Chondrocyte (in vitro differentiated cells): Measurements from ENCODE around the gene GALNT13. TPM values are rescaled to one million over a fixed set of nuclear protein-coding genes. Genes with fewer than 3 reads are reported as not detected.

Experiments used
- DNase-seq: peaks from one replicate; pipeline ENCODE4 v3.0.0; 2021; ENCODE audit warnings: mixed read lengths, low spot score
- H3K27ac Mint-ChIP-seq: one replicate; pipeline ENCODE4 v1.8.0; 2021; ENCODE audit warnings: mild to moderate bottlenecking, moderate library complexity, mixed read lengths; ENCODE audit not compliant: unreplicated experiment
- H3K27me3 Mint-ChIP-seq: 2 replicates; pipeline ENCODE4 v1.8.0; 2021; ENCODE audit warnings: low read depth, mixed read lengths
- H3K36me3 Mint-ChIP-seq: 2 replicates; pipeline ENCODE4 v1.8.0; 2021; ENCODE audit warnings: low read depth, mixed read lengths
- H3K4me1 Mint-ChIP-seq: 2 replicates; pipeline ENCODE4 v1.8.0; 2021; ENCODE audit warnings: low read depth, mild to moderate bottlenecking, mixed read lengths
- H3K4me3 Mint-ChIP-seq: one replicate; pipeline ENCODE4 v1.8.0; 2021; ENCODE audit warnings: mild to moderate bottlenecking, moderate library complexity, mixed read lengths; ENCODE audit not compliant: unreplicated experiment
- H3K9me3 Mint-ChIP-seq: 2 replicates; pipeline ENCODE4 v1.8.0; 2021; ENCODE audit warnings: low read depth, mixed read lengths
- total RNA-seq: library from RNA; stranded (reverse); gene quantifications from 3 replicates; pipeline ENCODE4 v1.2.1, GENCODE V29; 2021
- TF ChIP-seq, protein P1 (sequence below): fragments of 200-600 bp; sonication (generic); IDR thresholded peaks from 2 replicates; pipeline ENCODE4 v1.5.0; 2021; ENCODE audit warnings: antibody characterized with exemption, mild to moderate bottlenecking, moderate library complexity

GALNT13 gene
- total RNA-seq, 1 donor from 2014 or later, result not detected

GRCh38 chr2:154195644-154196195 is 324.0 kb downstream of the GALNT13 start:
- no peaks in the 10 kb centered on the region for H3K27me3 Mint-ChIP-seq
- no peak for DNase-seq
- H3K9me3 Mint-ChIP-seq, result no peaks in the 10 kb centered on the region
- no peaks in the 10 kb centered on the region for H3K36me3 Mint-ChIP-seq
- TF ChIP-seq, protein P1, sequence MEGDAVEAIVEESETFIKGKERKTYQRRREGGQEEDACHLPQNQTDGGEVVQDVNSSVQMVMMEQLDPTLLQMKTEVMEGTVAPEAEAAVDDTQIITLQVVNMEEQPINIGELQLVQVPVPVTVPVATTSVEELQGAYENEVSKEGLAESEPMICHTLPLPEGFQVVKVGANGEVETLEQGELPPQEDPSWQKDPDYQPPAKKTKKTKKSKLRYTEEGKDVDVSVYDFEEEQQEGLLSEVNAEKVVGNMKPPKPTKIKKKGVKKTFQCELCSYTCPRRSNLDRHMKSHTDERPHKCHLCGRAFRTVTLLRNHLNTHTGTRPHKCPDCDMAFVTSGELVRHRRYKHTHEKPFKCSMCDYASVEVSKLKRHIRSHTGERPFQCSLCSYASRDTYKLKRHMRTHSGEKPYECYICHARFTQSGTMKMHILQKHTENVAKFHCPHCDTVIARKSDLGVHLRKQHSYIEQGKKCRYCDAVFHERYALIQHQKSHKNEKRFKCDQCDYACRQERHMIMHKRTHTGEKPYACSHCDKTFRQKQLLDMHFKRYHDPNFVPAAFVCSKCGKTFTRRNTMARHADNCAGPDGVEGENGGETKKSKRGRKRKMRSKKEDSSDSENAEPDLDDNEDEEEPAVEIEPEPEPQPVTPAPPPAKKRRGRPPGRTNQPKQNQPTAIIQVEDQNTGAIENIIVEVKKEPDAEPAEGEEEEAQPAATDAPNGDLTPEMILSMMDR, result no peak
- H3K27ac Mint-ChIP-seq, result no peak overlapping the region
- H3K4me1 Mint-ChIP-seq, result no peaks in the 10 kb centered on the region
- no peak overlapping the region for H3K4me3 Mint-ChIP-seq

- H3K27me3 Mint-ChIP-seq, result no peaks in the 10 kb centered on the region
- H3K9me3 Mint-ChIP-seq, result no peaks in the 10 kb centered on the region
- TF ChIP-seq, protein P1, result no peak
- no peaks in the 10 kb centered on the region for H3K36me3 Mint-ChIP-seq
- no peak overlapping the region for H3K4me3 Mint-ChIP-seq
- H3K4me1 Mint-ChIP-seq, result no peaks in the 10 kb centered on the region
- H3K27ac Mint-ChIP-seq, result no peak overlapping the region
- DNase-seq, result no peak
These were observed 327.1 kb downstream of the GALNT13 start for GRCh38 chr2:154198866-154199265.

DNA sequence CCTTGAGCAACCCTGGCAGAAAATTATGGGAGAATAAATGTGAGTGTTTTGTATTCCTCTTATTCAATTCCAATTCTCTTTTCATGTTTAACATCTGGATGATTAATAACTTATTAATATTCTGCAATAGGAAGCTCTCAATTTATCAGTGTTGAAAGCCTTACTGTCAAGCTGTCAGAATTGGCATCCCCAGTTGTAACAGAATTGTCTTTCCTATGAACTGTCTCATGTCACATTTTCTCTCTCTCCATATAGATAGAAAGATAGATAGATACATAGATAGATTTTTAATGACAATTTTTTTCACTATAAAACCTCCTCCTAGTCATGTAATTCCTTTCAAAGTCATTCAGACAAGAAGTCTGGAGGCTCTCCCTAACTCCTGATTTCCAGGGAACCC is 331.5 kb downstream of the GALNT13 start:
- TF ChIP-seq, protein P1, result no peak
- Mint-ChIP-seq H3K27ac (no peak overlapping the region), H3K9me3 (no peaks in the 10 kb centered on the region), H3K4me3 (no peak overlapping the region), H3K4me1 (no peaks in the 10 kb centered on the region), H3K36me3 (no peaks in the 10 kb centered on the region), H3K27me3 (peaks cover 6% of the 10 kb centered on the region)
- no peak for DNase-seq

GRCh38 chr2:154203902-154204301 is 332.2 kb downstream of the GALNT13 start:
- DNase-seq, result no peak
- Mint-ChIP-seq H3K36me3 (no peaks in the 10 kb centered on the region), H3K4me1 (no peaks in the 10 kb centered on the region), H3K27ac (no peak overlapping the region), H3K27me3 (peaks cover 8% of the 10 kb centered on the region), H3K4me3 (no peak overlapping the region), H3K9me3 (no peaks in the 10 kb centered on the region)
- TF ChIP-seq, protein P1, result no peak

- Mint-ChIP-seq H3K27ac (no peak overlapping the region), H3K4me1 (no peaks in the 10 kb centered on the region), H3K27me3 (peaks cover 10% of the 10 kb centered on the region), H3K36me3 (no peaks in the 10 kb centered on the region), H3K4me3 (no peak overlapping the region), H3K9me3 (no peaks in the 10 kb centered on the region)
- no peak for DNase-seq
- TF ChIP-seq, protein P1, result no peak
These were observed 335.7 kb downstream of the GALNT13 start for GRCh38 chr2:154207288-154208047.
